A549 (cell line): ENCODE data around the gene AFF3. TPM values are rescaled to one million over a fixed set of nuclear protein-coding genes. Genes with fewer than 3 reads are reported as not detected.

ENCODE experiments used
- ATAC-seq, 2 experiments: fragments of 200-7000 bp in 1 of 2; fragments of >200 bp in 1 of 2; cut with Nextera tagmentation in 1 of 2; cut with Tn5 transposase in 1 of 2; 3 replicates each; pipeline versions ENCODE4 v1.8.0 to v1.9.1; 2018 to 2020; ENCODE audit warnings: mild to moderate bottlenecking in 1 of 2, moderate library complexity in 1 of 2
- CTCF ChIA-PET: fragments of 300-600 bp; sonication (Branson Sonifier 250); formaldehyde crosslinking; extraction: SDS; loops from one replicate; lab custom pipeline; 2021; ENCODE audit warnings: antibody characterized with exemption, inconsistent platforms; lab: Yijun Ruan, JAX
- POLR2A ChIA-PET: fragments of 350-600 bp; formaldehyde crosslinking; extraction: SDS; loops from one replicate; lab custom pipeline; 2021; ENCODE audit warnings: antibody characterized with exemption, inconsistent platforms; lab: Yijun Ruan, JAX
- DNase-seq, 2 experiments: peaks; one replicate each; pipeline versions ENCODE4 v3.0.0 to v3.0.0-alpha.2; 2011 to 2016; ENCODE audit warnings: low read depth in 1 of 2, low spot score in 1 of 2
- FAIRE-seq: peaks from 2 replicates; lab custom pipeline; 2011; peaks lifted over from hg19 to GRCh38; lab: Jason Lieb, UNC
- H3K27ac ChIP-seq, 2 experiments: fragments of >200 bp; sonication (Bioruptor Twin); formaldehyde crosslinking; 3 replicates each; pipeline ENCODE4 v1.5.1; 2016 to 2017
- H3K4me1 ChIP-seq: fragments of >200 bp; sonication (Bioruptor Twin); formaldehyde crosslinking; 3 replicates; pipeline ENCODE4 v1.6.1; 2016
- H3K4me2 ChIP-seq: fragments of >200 bp; sonication (Bioruptor Twin); formaldehyde crosslinking; 3 replicates; pipeline ENCODE4 v1.6.1; 2016
- H3K4me3 ChIP-seq: fragments of >200 bp; sonication (Bioruptor Twin); formaldehyde crosslinking; 3 replicates; pipeline ENCODE4 v1.5.1; 2016
- H3K9me3 ChIP-seq: fragments of >200 bp; sonication (Bioruptor Twin); formaldehyde crosslinking; 3 replicates; pipeline ENCODE4 v1.6.1; 2016
- BCL3 ChIP-seq: fragments of >200 bp; sonication (Bioruptor Twin); formaldehyde crosslinking; IDR thresholded peaks from 3 replicates; pipeline ENCODE4 v1.6.1; 2016
- BHLHE40 ChIP-seq: IDR thresholded peaks from 2 replicates; pipeline ENCODE4 v1.6.1; 2012; ENCODE audit warnings: low read depth, low read length, inconsistent platforms
- CHD2 ChIP-seq: fragments of 150-350 bp; IDR thresholded peaks from 2 replicates; pipeline ENCODE4 v1.6.1; 2014; ENCODE audit warnings: low read length; ENCODE audit not compliant: partially characterized antibody
- CHD4 ChIP-seq: fragments of 200-600 bp; sonication (generic); IDR thresholded peaks from 2 replicates; pipeline ENCODE4 v1.6.1; 2016; ENCODE audit warnings: antibody characterized with exemption, mild to moderate bottlenecking, borderline replicate concordance
- E2F6 ChIP-seq: IDR thresholded peaks from 2 replicates; pipeline ENCODE4 v1.6.1; 2012; ENCODE audit warnings: low read depth, borderline replicate concordance
- EHF ChIP-seq: fragments of 250-450 bp; sonication (Bioruptor Pico); IDR thresholded peaks from 2 replicates; pipeline ENCODE4 v1.5.0; 2020; ENCODE audit warnings: mild to moderate bottlenecking
- ESRRA ChIP-seq: fragments of 150-350 bp; IDR thresholded peaks from 2 replicates; pipeline ENCODE4 v1.6.1; 2014; ENCODE audit warnings: mild to moderate bottlenecking, low read length, borderline replicate concordance
- HES2 ChIP-seq: fragments of >200 bp; sonication (Bioruptor Twin); formaldehyde crosslinking; IDR thresholded peaks from 2 replicates; pipeline ENCODE4 v1.6.1; 2016
- JUNB ChIP-seq: fragments of >200 bp; sonication (Bioruptor Twin); formaldehyde crosslinking; IDR thresholded peaks from 2 replicates; pipeline ENCODE4 v1.6.1; 2016
- KDM5A ChIP-seq: fragments of 200-600 bp; sonication (generic); IDR thresholded peaks from 2 replicates; pipeline ENCODE4 v1.6.1; 2016; ENCODE audit warnings: antibody characterized with exemption, mild to moderate bottlenecking
- MAFK ChIP-seq: fragments of 450-650 bp; IDR thresholded peaks from 2 replicates; pipeline ENCODE4 v1.6.1; 2014; ENCODE audit not compliant: partially characterized antibody
- NFE2L2 ChIP-seq: fragments of 150-350 bp; conservative IDR thresholded peaks from 2 replicates; pipeline ENCODE4 v1.6.1; 2014; ENCODE audit warnings: low read length
- PBX3 ChIP-seq: IDR thresholded peaks from 2 replicates; pipeline ENCODE4 v1.6.1; 2012
- PHF8 ChIP-seq: fragments of 200-600 bp; sonication (generic); IDR thresholded peaks from 2 replicates; pipeline ENCODE4 v1.6.1; 2016; ENCODE audit warnings: low read depth, mild to moderate bottlenecking, antibody characterized with exemption, moderate library complexity, borderline replicate concordance
- POLR2AphosphoS2 ChIP-seq: conservative IDR thresholded peaks from 2 replicates; pipeline ENCODE4 v1.6.1; 2012; ENCODE audit warnings: low read length, improper control_type of control experiment, inconsistent platforms
- RCOR1 ChIP-seq: fragments of 150-350 bp; IDR thresholded peaks from 2 replicates; pipeline ENCODE4 v1.6.1; 2014; ENCODE audit warnings: antibody characterized with exemption, low read length, low read depth
- RFX5 ChIP-seq: fragments of 450-650 bp; IDR thresholded peaks from 2 replicates; pipeline ENCODE4 v1.7.1; 2014; ENCODE audit warnings: antibody characterized with exemption, mild to moderate bottlenecking, moderate library complexity
- RNF2 ChIP-seq: fragments of 200-600 bp; sonication (generic); IDR thresholded peaks from 2 replicates; pipeline ENCODE4 v1.6.1; 2016; ENCODE audit warnings: low read depth, mild to moderate bottlenecking, antibody characterized with exemption, moderate library complexity, borderline replicate concordance
- TFCP2L1 ChIP-seq: fragments of 250-450 bp; sonication (Bioruptor Pico); IDR thresholded peaks from 2 replicates; pipeline ENCODE4 v1.5.0; 2021; ENCODE audit warnings: mild to moderate bottlenecking
- USF2 ChIP-seq: fragments of 450-650 bp; IDR thresholded peaks from 2 replicates; pipeline ENCODE4 v1.6.1; 2014; ENCODE audit warnings: antibody characterized with exemption
- WGBS: methylation state at CpG from one replicate; pipeline ENCODE4 v1.1.6; 2017; ENCODE audit errors: missing lambda C conversion rate; 5-methylcytosine and 5-hydroxymethylcytosine counted together
- polyA plus RNA-seq, 4 experiments: library from polyadenylated mRNA; depleted of rRNA in 3 of 4; stranded (reverse); fragments of >200 nt; fragmentation: RNase III in 1 of 4; extraction: RNeasy Plus Mini Kit Qiagen cat#74134 plus additional on column Dnase treatment in 1 of 4; gene quantifications; 2 replicates in 3 of 4; 3 replicates in 1 of 4; pipeline ENCODE4 v1.2.3, GENCODE V29; 2011 to 2017

AFF3 gene
- polyA plus RNA-seq, 2 of the 4 experiments (the other 2 are of a cell fraction), result not detected

- Histone ChIP-seq H3K4me1 (no peaks in the 10 kb centered on the region), H3K27ac (no peak overlapping the region), H3K4me3 (no peak overlapping the region), H3K4me2 (no peak overlapping the region), H3K9me3 (no peaks in the 10 kb centered on the region)
- FAIRE-seq (no peak), DNase-seq (no peak), ATAC-seq (no peak)
- ChIA-PET POLR2A (no interaction called here), CTCF (interaction anchor here (0.6 to 1.3 kb wide), 3 partner anchors 11 to 986 kb away, joined by 3 to 4 read pairs (median 4); no protein-coding TSS in a partner anchor)
- no peak for TF ChIP-seq PHF8
- no peak for TF ChIP-seq CHD2
- TF ChIP-seq RFX5, result no peak
- no peak for TF ChIP-seq HES2
- no peak for TF ChIP-seq POLR2AphosphoS2
- no peak for TF ChIP-seq TFCP2L1
- TF ChIP-seq BCL3, result no peak
- TF ChIP-seq RNF2, result no peak
- no peak for TF ChIP-seq JUNB
- no peak for TF ChIP-seq E2F6
- no peak for TF ChIP-seq NFE2L2
- 0% methylated on average over 1 of the region's 5 CpGs for WGBS
These were observed 518.8 kb downstream of the AFF3 start for GRCh38 chr2:99623613-99624012.

- TF ChIP-seq BHLHE40, result no peak
- TF ChIP-seq PHF8, result no peak
- TF ChIP-seq E2F6, result no peak
- TF ChIP-seq RCOR1, result no peak
- no peak for TF ChIP-seq RFX5
- no peak for TF ChIP-seq KDM5A
- TF ChIP-seq PBX3, result no peak
- TF ChIP-seq CHD4, result no peak
- TF ChIP-seq USF2, result no peak
- no peak for TF ChIP-seq MAFK
- no peak for TF ChIP-seq ESRRA
- no peak for TF ChIP-seq EHF
- TF ChIP-seq, all 56 proteins: peak for 0
- WGBS, result 58% methylated on average over 4 of the region's 4 CpGs
- Histone ChIP-seq H3K4me3 (no peak overlapping the region), H3K4me2 (no peak overlapping the region), H3K27ac (no peak overlapping the region), H3K9me3 (no peaks in the 10 kb centered on the region), H3K4me1 (no peaks in the 10 kb centered on the region)
- FAIRE-seq, result no peak
- DNase-seq, result no peak
- CTCF ChIA-PET, result interaction anchor here (0.6 to 1.0 kb wide), 2 partner anchors 11 to 987 kb away, joined by 3 to 4 read pairs; no protein-coding TSS in a partner anchor
- POLR2A ChIA-PET, result no interaction called here
- no peak for ATAC-seq
These were observed 519.4 kb downstream of the AFF3 start for GRCh38 chr2:99623035-99623434.
